ENCODE data around the gene HOXC13. TPM values are rescaled to one million over a fixed set of nuclear protein-coding genes. Genes with fewer than 3 reads are reported as not detected.

The HOXC13 gene
- total RNA-seq, 5 donors from 2014 or later (not counting 1 experiment from before 2014, with no cell fraction given), result 0.12 TPM; not detected in 4

GRCh38 chr12:53954694-53955035, 16.0 kb downstream of the HOXC13 start, which contains the start of gene HOXC12:
Gene HOXC12 (plus strand): TSS chr12:53954903. CDS start chr12:53954930, 27 bp downstream.
- peak within 1 kb of the TSS in 1 of 2 donors; percentile 39 for H3K27ac Mint-ChIP-seq
- Histone ChIP-seq H3K27me3 (replicated peaks in 1 of 2; ENCODE audit: control insufficient read depth in 2 of 2, extremely low read depth in 1 of 2, insufficient read depth in 2 of 2, low read length in 1 of 2) (peaks cover 20 to 95% of the 10 kb centered on the region in 2 experiments), H3K4me1 (ENCODE audit: control insufficient read depth in 1 of 2, extremely low read depth in 1 of 2, insufficient read depth in 2 of 2, low read length in 2 of 2) (peaks cover 0 to 50% of the 10 kb centered on the region in 2 experiments), H3K4me3 (ENCODE audit: control insufficient read depth in 1 of 2, extremely low read depth in 1 of 2, low read length in 1 of 2) (peak within 1 kb of the TSS in 1 of 2 donors; percentile 38), H3K36me3 (ENCODE audit: control insufficient read depth in 2 of 2, extremely low read depth in 1 of 2, insufficient read depth in 1 of 2, low read length in 1 of 2) (no peaks in the 10 kb centered on the region), H3K9me3 (no peaks in the 10 kb centered on the region), H3K27ac (ENCODE audit: low read length) (no peak within 1 kb of the TSS)
- WGBS (ENCODE audit: insufficient coverage), result 10% methylated on average over 9 of the region's 20 CpGs
- H3K4me3 Mint-ChIP-seq, result peak within 1 kb of the TSS in 1 of 3 donors; percentile 53
- DNase-seq, result no peak
- no peaks in the 10 kb centered on the region for H3K36me3 Mint-ChIP-seq
- H3K27me3 Mint-ChIP-seq, result peaks cover 74 to 89% of the 10 kb centered on the region in 2 donors
- H3K4me1 Mint-ChIP-seq, result peaks cover 27 to 28% (median 28%) of the 10 kb centered on the region in 3 donors
- CTCF ChIA-PET, result no interaction called here
- H3K9me3 Mint-ChIP-seq, result no peaks in the 10 kb centered on the region
- POLR2A ChIA-PET, result no interaction called here
- ATAC-seq (replicated peaks in 1 of 4), result no peak

GRCh38 chr12:53955036-53955775, 16.6 kb downstream of the HOXC13 start:
- Histone ChIP-seq H3K9me3 (no peaks in the 10 kb centered on the region), H3K36me3 (ENCODE audit: control insufficient read depth in 2 of 2, extremely low read depth in 1 of 2, insufficient read depth in 1 of 2, low read length in 1 of 2) (no peaks in the 10 kb centered on the region), H3K27ac (ENCODE audit: low read length) (no peak overlapping the region), H3K4me1 (ENCODE audit: control insufficient read depth in 1 of 2, extremely low read depth in 1 of 2, insufficient read depth in 2 of 2, low read length in 2 of 2) (peaks cover 0 to 46% of the 10 kb centered on the region in 2 experiments), H3K27me3 (replicated peaks in 1 of 2; ENCODE audit: control insufficient read depth in 2 of 2, extremely low read depth in 1 of 2, insufficient read depth in 2 of 2, low read length in 1 of 2) (peaks cover 24 to 95% of the 10 kb centered on the region in 2 experiments), H3K4me3 (ENCODE audit: control insufficient read depth in 1 of 2, extremely low read depth in 1 of 2, low read length in 1 of 2) (peak overlapping the region in 1 of 2 donors; percentile 38)
- Mint-ChIP-seq H3K27me3 (peaks cover 77 to 89% of the 10 kb centered on the region in 2 donors), H3K4me1 (peaks cover 28 to 32% (median 28%) of the 10 kb centered on the region in 3 donors), H3K27ac (no peak overlapping the region), H3K4me3 (peak overlapping the region in 1 of 3 donors; percentile 53), H3K9me3 (peaks cover 0 to under 1% (median 0%) of the 10 kb centered on the region in 3 donors), H3K36me3 (no peaks in the 10 kb centered on the region)
- ATAC-seq (replicated peaks in 1 of 4) (no peak), DNase-seq (no peak)
- ChIA-PET POLR2A (no interaction called here), CTCF (no interaction called here)
- WGBS (ENCODE audit: insufficient coverage), result 11% methylated on average over 78 of the region's 86 CpGs

GRCh38 chr12:53955776-53956250, 17.2 kb downstream of the HOXC13 start:
- H3K27ac ChIP-seq (ENCODE audit: low read length), result no peak overlapping the region
- H3K4me1 ChIP-seq (ENCODE audit: control insufficient read depth in 1 of 2, extremely low read depth in 1 of 2, insufficient read depth in 2 of 2, low read length in 2 of 2), result peaks cover 0 to 46% of the 10 kb centered on the region in 2 experiments
- no peaks in the 10 kb centered on the region for H3K36me3 ChIP-seq (ENCODE audit: control insufficient read depth in 2 of 2, extremely low read depth in 1 of 2, insufficient read depth in 1 of 2, low read length in 1 of 2)
- peaks cover 78 to 89% of the 10 kb centered on the region in 2 donors for H3K27me3 Mint-ChIP-seq
- ChIA-PET CTCF (no interaction called here), POLR2A (no interaction called here)
- H3K9me3 Mint-ChIP-seq, result peaks cover 0 to 4% (median 0%) of the 10 kb centered on the region in 3 donors
- ATAC-seq (replicated peaks in 1 of 4) (no peak), DNase-seq (no peak)
- no peaks in the 10 kb centered on the region for H3K36me3 Mint-ChIP-seq
- no peaks in the 10 kb centered on the region for H3K9me3 ChIP-seq
- H3K4me3 ChIP-seq (ENCODE audit: control insufficient read depth in 1 of 2, extremely low read depth in 1 of 2, low read length in 1 of 2), result no peak overlapping the region
- H3K27ac Mint-ChIP-seq, result peak overlapping the region in 1 of 2 donors; percentile 74
- peaks cover 28 to 36% (median 31%) of the 10 kb centered on the region in 3 donors for H3K4me1 Mint-ChIP-seq
- peaks cover 25 to 95% of the 10 kb centered on the region in 2 experiments for H3K27me3 ChIP-seq (replicated peaks in 1 of 2; ENCODE audit: control insufficient read depth in 2 of 2, extremely low read depth in 1 of 2, insufficient read depth in 2 of 2, low read length in 1 of 2)
- no CpG with 5 or more reads among the region's 10 CpGs for WGBS (ENCODE audit: insufficient coverage)
- peak overlapping the region in 1 of 3 donors; percentile 53 for H3K4me3 Mint-ChIP-seq

- Histone ChIP-seq H3K27me3 (replicated peaks in 1 of 2; ENCODE audit: control insufficient read depth in 2 of 2, extremely low read depth in 1 of 2, insufficient read depth in 2 of 2, low read length in 1 of 2) (peaks cover 25 to 95% of the 10 kb centered on the region in 2 experiments), H3K27ac (ENCODE audit: low read length) (no peak overlapping the region), H3K4me3 (ENCODE audit: control insufficient read depth in 1 of 2, extremely low read depth in 1 of 2, low read length in 1 of 2) (no peak overlapping the region), H3K36me3 (ENCODE audit: control insufficient read depth in 2 of 2, extremely low read depth in 1 of 2, insufficient read depth in 1 of 2, low read length in 1 of 2) (no peaks in the 10 kb centered on the region), H3K4me1 (ENCODE audit: control insufficient read depth in 1 of 2, extremely low read depth in 1 of 2, insufficient read depth in 2 of 2, low read length in 2 of 2) (peaks cover 0 to 46% of the 10 kb centered on the region in 2 experiments), H3K9me3 (no peaks in the 10 kb centered on the region)
- POLR2A ChIA-PET, result no interaction called here
- 10% methylated on average over 17 of the region's 25 CpGs for WGBS (ENCODE audit: insufficient coverage)
- Mint-ChIP-seq H3K27ac (peak overlapping the region in 1 of 2 donors; percentile 74), H3K36me3 (no peaks in the 10 kb centered on the region), H3K27me3 (peaks cover 74 to 84% of the 10 kb centered on the region in 2 donors), H3K4me3 (peak overlapping the region in 1 of 3 donors; percentile 53), H3K9me3 (peaks cover 0 to 4% (median 0%) of the 10 kb centered on the region in 3 donors), H3K4me1 (peaks cover 27 to 33% (median 28%) of the 10 kb centered on the region in 3 donors)
- ATAC-seq (replicated peaks in 1 of 4) (peak in 3 of 4 experiments; percentile 24 to 63 (median 34)), DNase-seq (peak in 1 of 35 experiments; percentile 19)
- CTCF ChIA-PET, result no interaction called here
These were observed 17.7 kb downstream of the HOXC13 start for GRCh38 chr12:53956251-53956887.

- H3K27me3 Mint-ChIP-seq, result peaks cover 74 to 83% of the 10 kb centered on the region in 2 donors
- peaks cover 0 to 4% (median 0%) of the 10 kb centered on the region in 3 donors for H3K9me3 Mint-ChIP-seq
- WGBS (ENCODE audit: insufficient coverage), result 9% methylated on average over 9 of the region's 11 CpGs
- peaks cover 0 to 43% of the 10 kb centered on the region in 2 experiments for H3K4me1 ChIP-seq (ENCODE audit: control insufficient read depth in 1 of 2, extremely low read depth in 1 of 2, insufficient read depth in 2 of 2, low read length in 2 of 2)
- no peaks in the 10 kb centered on the region for H3K36me3 ChIP-seq (ENCODE audit: control insufficient read depth in 2 of 2, extremely low read depth in 1 of 2, insufficient read depth in 1 of 2, low read length in 1 of 2)
- H3K27me3 ChIP-seq (replicated peaks in 1 of 2; ENCODE audit: control insufficient read depth in 2 of 2, extremely low read depth in 1 of 2, insufficient read depth in 2 of 2, low read length in 1 of 2), result peaks cover 28 to 95% of the 10 kb centered on the region in 2 experiments
- CTCF ChIA-PET, result no interaction called here
- ATAC-seq (replicated peaks in 1 of 4), result no peak
- no peak for DNase-seq
- H3K9me3 ChIP-seq, result no peaks in the 10 kb centered on the region
- no peak overlapping the region for H3K27ac ChIP-seq (ENCODE audit: low read length)
- POLR2A ChIA-PET, result no interaction called here
- peaks cover 26 to 33% (median 28%) of the 10 kb centered on the region in 3 donors for H3K4me1 Mint-ChIP-seq
- H3K36me3 Mint-ChIP-seq, result no peaks in the 10 kb centered on the region
- H3K27ac Mint-ChIP-seq, result no peak overlapping the region
- H3K4me3 Mint-ChIP-seq, result peak overlapping the region in 1 of 3 donors; percentile 53
- H3K4me3 ChIP-seq (ENCODE audit: control insufficient read depth in 1 of 2, extremely low read depth in 1 of 2, low read length in 1 of 2), result peak overlapping the region in 1 of 2 donors; percentile 27
These were observed 18.4 kb downstream of the HOXC13 start for GRCh38 chr12:53956914-53957536.

GRCh38 chr12:53958128-53958527, 19.5 kb downstream of the HOXC13 start:
- Histone ChIP-seq H3K9me3 (no peaks in the 10 kb centered on the region), H3K27ac (ENCODE audit: low read length) (no peak overlapping the region), H3K36me3 (ENCODE audit: control insufficient read depth in 2 of 2, extremely low read depth in 1 of 2, insufficient read depth in 1 of 2, low read length in 1 of 2) (no peaks in the 10 kb centered on the region), H3K4me3 (ENCODE audit: control insufficient read depth in 1 of 2, extremely low read depth in 1 of 2, low read length in 1 of 2) (no peak overlapping the region), H3K4me1 (ENCODE audit: control insufficient read depth in 1 of 2, extremely low read depth in 1 of 2, insufficient read depth in 2 of 2, low read length in 2 of 2) (peaks cover 0 to 39% of the 10 kb centered on the region in 2 experiments), H3K27me3 (replicated peaks in 1 of 2; ENCODE audit: control insufficient read depth in 2 of 2, extremely low read depth in 1 of 2, insufficient read depth in 2 of 2, low read length in 1 of 2) (peaks cover 34 to 92% of the 10 kb centered on the region in 2 experiments)
- ChIA-PET POLR2A (no interaction called here), CTCF (no interaction called here)
- ATAC-seq (replicated peaks in 1 of 4), result no peak
- Mint-ChIP-seq H3K4me3 (no peak overlapping the region), H3K27me3 (peaks cover 73 to 82% of the 10 kb centered on the region in 2 donors), H3K4me1 (peaks cover 25 to 33% (median 28%) of the 10 kb centered on the region in 3 donors), H3K9me3 (peaks cover 0 to 4% (median 0%) of the 10 kb centered on the region in 3 donors), H3K27ac (peak overlapping the region in 1 of 2 donors; percentile 43), H3K36me3 (no peaks in the 10 kb centered on the region)
- DNase-seq, result no peak
- WGBS (ENCODE audit: insufficient coverage), result 25% methylated on average over 3 of the region's 3 CpGs
